HG03159 (cell line): ENCODE measurements around the gene PARD3.

ENCODE experiments used
- ATAC-seq: cut with Tn5 transposase; IDR thresholded peaks from one replicate; pipeline ENCODE4 v1.9.1; 2021; ENCODE audit warnings: mild to moderate bottlenecking, moderate library complexity; ENCODE audit not compliant: unreplicated experiment

The PARD3 gene

GRCh38 chr10:34206078-34206934 lies 608.8 kb downstream of the PARD3 start:
- peak; percentile 41 for ATAC-seq

GRCh38 chr10:34205452-34205851 lies 609.6 kb downstream of the PARD3 start:
- no peak for ATAC-seq

- no peak for ATAC-seq
Measured at GRCh38 chr10:34203966-34204630, 611.0 kb downstream of the PARD3 start.

DNA sequence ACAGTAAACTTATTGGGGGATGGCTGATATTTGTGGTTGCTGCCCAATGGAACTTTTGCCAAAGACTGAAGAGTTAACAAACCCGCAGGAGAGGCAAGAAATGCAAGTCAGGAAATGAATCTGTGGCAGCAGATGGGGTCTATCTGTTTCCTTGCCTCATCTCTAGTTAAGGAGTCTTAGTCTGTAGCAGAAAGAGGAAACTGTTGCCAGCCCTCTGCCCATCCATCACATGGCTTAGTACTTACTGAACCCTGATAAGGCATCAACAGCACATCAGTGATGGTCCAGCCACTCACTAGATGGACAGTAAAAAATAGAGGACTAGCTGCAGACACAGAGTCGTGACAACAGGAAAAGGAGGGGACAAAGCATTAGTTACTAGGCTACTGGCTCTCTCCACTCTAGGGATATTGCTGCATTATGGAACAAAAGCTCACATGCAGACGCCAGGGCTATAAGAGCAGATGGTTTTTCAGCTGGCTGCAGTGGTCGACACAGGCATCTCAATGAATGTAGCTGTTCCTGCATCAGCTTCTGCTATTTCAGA lies 614.7 kb downstream of the PARD3 start:
- no peak for ATAC-seq

- ATAC-seq: no peak
Measured at GRCh38 chr10:34198953-34199352, 616.1 kb downstream of the PARD3 start.

- no peak for ATAC-seq
Measured at GRCh38 chr10:34196058-34196433, 619.0 kb downstream of the PARD3 start.

DNA sequence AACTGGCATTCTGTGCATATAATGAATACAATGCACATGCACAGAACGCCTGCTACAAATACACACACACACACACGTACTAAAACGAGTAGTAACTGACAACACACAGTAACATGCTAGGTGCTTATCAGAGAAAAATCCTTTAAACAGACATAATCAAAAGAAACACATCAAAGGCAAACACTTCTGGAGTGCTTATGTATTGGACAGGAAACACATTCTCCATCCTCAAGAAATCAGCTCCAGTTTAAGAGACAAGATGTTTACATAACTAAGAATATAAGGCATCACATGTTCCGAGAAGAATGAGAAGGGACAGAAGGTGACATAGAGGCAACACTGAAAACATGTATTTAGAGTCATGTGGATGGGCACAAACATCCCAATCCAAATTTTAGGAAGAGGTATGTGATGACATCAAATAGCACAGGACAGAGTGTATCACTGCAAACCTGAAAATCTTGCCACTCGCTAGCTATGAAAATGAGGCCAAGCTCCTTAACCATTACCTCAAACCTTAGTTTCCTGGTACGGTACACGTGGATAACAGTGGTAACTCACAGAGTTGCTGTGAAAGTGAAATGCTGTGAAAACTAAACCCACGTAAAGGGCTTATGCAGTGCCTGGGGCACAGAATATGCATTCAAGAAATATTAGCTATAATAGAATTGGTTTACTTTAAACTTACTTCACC lies 619.6 kb downstream of the PARD3 start:
- ATAC-seq: no peak

DNA sequence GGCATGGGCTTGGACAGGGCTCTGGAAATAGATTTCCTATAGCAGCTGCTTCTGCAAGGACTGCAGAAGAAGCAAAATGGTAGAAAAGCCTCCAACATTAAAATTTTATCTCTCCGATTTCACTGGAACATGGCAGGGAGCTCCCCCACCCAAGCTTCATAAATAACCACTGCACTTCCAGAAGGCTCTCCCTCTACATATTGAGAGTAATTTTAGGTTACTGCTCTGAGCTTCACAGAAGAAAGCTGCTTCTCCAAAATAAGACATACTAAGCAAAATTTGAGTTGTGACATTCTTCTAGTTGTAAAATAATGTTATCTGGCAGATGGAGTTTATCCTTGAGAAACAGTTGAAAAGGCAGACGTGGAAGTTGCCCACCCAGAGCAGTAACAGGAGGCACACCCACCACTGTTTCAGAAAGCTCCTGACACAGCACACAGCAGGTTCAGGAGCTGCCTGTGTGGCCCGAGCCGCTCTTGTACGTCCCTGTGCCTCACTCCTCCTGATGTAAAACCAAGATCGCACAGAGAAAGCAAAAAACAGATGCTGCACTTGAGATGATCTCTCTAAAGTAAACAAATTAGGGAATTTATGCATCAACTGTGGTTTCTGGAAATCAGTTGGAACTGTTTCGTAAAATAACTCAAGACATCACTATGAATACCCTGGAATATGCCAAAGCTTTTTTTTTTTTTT lies 621.0 kb downstream of the PARD3 start:
- ATAC-seq: no peak

DNA sequence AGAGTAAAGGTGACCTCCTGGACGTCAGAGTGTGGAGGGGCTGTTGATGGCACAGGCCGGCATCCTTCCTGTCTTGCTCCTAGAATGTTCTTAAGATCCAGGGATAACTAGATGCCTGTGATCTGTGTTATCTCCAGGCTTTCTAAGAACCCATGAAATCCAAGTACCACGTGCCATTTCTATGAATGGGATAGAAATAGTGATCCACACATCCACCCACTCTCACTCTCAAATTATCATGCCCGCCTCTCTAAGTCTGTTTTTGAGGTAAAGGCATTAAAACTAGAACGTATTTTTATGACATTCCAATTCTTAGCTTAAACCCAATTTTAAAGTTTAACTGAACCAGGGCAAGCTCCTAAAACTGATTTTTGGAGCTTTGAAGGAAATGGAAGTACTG lies 622.5 kb downstream of the PARD3 start:
- ATAC-seq: no peak

DNA sequence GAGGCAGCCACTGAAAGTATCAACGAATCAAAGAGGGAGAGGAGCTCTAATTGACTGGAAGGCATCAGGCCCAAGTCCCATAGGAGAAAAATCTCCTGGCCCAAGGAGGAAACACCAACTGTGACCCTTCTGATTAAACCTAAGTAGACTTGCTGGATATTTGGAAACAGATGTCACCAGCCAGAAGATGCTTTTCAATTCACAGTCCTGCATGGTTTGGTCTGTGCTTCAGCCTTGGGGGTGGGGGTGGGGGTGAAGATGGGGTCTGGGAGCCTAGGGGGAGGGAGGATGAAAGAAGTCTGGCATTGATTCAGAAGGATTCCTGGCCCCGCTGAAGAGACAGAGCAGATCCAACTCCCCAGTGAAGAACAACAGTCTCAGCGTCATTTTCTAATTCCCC lies 623.7 kb downstream of the PARD3 start:
- ATAC-seq: no peak

GRCh38 chr10:34190580-34190979 lies 624.5 kb downstream of the PARD3 start:
- ATAC-seq: no peak

DNA sequence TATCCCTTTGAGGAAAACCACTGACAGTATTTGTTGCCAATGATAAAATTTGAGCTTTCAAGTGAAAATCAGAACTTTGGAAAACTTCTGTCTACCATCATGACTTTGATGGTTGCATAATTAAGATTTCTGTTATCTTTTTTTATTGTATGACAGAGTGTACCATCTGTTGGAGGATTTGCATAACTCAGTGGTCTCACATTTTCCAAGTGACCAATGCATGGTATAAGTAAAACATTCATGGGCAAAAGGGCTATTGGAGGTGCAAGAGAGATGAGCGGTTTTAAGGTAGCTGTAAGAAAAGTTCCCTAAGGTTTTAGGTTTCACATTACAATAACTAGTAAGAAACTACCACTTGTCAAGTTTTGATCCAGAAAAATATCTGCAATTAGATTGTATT lies 625.3 kb downstream of the PARD3 start:
- no peak for ATAC-seq

- no peak for ATAC-seq
Measured at GRCh38 chr10:34188221-34188620, 626.9 kb downstream of the PARD3 start.

DNA sequence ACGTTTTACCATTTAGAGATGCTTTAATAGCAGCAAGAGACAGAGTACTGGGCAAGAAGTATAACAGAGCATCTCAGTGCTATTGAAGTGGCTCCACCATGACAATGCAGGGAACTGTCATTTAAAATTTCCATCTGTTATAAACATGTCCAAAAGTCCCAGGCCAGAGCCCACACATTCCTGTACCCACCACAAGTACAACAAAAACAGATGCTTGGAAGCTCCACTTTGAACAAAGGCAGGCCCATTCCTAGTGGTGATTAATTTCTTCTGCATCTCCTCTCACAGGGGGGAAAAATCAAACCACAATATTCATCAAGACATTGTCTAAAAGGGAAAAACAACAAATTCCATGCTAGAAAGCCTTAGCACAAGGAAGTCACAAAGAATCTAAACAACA lies 627.9 kb downstream of the PARD3 start:
- no peak for ATAC-seq

- ATAC-seq: no peak
Measured at GRCh38 chr10:34186745-34187144, 628.4 kb downstream of the PARD3 start.

GRCh38 chr10:34185998-34186397 lies 629.1 kb downstream of the PARD3 start:
- ATAC-seq: no peak

DNA sequence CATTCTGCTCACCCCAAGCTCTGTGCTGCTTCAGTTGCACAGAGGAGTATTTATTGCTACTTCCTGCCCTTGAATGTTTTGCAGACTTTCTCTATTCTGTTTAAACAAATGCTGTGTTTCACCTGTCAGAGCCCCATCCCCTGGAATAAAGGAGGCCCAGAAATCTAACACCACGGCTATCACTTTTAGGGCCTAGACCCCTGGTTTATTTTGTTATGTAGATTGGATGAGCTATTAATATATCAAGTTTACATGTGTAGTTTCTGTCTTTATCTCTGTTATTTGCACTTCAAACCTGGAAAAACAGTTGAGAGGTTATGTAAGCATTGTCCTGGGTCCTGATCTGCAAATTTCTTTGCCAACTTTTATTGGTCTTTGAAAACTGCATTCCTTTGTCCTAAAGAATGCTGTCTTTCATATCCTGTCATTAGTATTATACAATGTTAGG lies 630.1 kb downstream of the PARD3 start:
- ATAC-seq: no peak

DNA sequence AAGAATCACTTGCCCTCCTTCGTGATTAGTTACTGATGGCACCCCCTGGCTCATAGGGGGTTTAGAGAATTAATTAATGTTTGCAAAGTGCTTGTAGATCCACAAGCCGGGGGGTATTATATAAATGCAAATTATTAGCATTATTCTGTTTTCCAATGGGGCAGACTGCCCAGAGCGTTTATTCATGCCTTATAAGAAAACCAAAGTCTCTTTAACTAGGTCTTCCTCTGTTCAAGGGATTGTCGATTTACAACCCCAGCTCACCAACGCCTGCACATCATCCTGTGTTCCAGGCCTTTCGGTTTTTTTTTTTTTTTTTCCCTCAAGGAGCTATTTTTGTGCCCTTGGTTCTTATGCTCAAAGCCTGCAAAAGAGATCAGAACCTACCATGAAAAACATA lies 630.7 kb downstream of the PARD3 start:
- ATAC-seq: no peak

DNA sequence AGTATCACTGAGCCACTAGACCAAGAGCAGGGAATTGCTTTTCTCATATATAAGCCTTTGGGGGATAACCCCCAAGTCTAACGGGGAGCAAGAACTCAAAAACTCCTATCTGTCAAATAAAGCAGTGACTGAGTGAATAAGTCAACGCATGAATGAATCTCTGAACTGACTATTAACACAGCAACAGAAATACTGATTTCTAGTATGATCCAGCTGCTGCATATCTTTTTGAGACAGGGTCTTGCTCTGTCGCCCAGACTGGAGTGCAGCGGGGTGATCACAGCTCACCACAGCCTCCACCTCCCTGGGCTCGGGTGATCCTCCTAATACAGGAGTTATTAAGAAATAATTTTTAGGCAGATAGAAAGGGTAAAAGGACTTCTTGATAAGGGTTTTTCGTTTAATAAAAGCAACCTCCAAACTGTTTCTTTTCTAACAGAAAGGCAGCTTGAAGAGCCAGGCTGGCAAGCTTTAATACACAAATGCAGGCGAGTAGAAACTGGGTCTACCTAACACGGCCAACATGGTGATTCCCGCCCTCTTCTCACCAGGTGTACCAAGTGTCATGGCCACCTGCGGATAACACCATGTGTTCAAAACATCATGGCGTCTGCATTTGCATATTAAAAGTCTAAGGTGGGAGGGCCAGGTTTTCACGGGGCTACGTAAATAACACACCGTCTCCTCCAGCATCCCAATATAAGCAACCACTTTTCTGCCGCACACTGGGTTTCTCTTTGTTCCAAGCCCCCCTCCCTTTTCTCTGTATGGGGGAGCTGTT lies 631.9 kb downstream of the PARD3 start:
- no peak for ATAC-seq
